Stimulated activated CD8-positive, alpha-beta memory T cell treated with anti-CD3 and anti-CD28 coated beads, Interleukin-12 subunit alpha, Interleukin-12 subunit beta, amount 100 ng/mL, for 4 hours (primary cell): ENCODE results near the gene KIAA1755.

Source experiments
- DNase-seq: peaks from one replicate; pipeline ENCODE4 v3.0.0-alpha.2; 2020; ENCODE audit warnings: low read depth

KIAA1755 gene

DNA sequence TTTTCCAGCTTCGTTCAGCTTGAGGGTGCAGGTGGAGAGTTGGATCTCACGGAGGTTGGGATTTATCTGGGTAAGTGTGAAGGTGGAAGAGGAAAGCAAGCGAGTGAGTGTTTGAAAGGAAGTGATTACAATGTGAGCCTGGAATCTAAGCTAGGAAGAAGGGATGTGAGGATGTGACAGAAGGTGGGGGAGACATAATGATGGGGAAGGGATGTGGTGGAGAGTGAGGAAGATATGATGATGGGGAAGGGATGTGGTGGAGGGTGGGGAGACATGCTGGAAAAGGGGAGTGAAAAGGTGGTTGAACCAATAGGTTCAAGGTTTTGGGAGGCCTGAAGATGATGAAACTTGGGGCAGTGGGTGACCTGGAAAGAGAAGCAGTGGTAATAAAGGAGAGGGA, 23.2 kb downstream of the KIAA1755 start:
- no peak for DNase-seq

GRCh38 chr20:38231531-38232121, 28.9 kb downstream of the KIAA1755 start:
- no peak for DNase-seq

DNA sequence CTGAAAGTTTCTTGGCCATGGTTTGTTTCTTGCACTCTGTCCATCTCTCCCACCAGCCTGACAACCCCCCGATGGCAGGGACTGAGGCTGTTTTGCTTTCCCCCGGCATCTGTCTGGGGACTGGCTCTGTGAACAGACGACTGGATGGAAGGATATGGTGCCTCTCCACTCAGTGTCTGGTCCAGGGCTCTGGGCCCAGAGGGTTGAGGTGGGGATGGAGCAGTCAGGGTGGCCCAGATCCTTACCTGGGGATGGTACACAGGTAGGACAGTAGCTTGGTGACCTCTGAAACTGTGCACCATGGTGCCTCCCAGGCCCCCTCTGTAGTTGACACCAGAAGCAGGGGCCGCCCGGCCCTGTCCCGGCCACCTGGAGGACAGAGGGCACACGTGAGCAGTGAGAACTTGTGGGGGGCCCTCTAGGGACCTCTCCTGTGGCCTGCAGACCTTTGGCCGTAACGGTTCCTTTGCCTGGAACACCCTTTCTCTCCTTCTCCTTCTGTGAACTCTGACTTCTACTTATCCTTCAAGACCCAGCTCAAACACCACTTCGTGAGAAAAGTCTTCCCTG, 29.5 kb downstream of the KIAA1755 start:
- DNase-seq: no peak

- DNase-seq: no peak
Measured at GRCh38 chr20:38230253-38230551, 30.3 kb downstream of the KIAA1755 start.

- DNase-seq: no peak
Measured at GRCh38 chr20:38229376-38230252, 30.9 kb downstream of the KIAA1755 start.

- DNase-seq: no peak
Measured at GRCh38 chr20:38228436-38228835, 32.1 kb downstream of the KIAA1755 start.

DNA sequence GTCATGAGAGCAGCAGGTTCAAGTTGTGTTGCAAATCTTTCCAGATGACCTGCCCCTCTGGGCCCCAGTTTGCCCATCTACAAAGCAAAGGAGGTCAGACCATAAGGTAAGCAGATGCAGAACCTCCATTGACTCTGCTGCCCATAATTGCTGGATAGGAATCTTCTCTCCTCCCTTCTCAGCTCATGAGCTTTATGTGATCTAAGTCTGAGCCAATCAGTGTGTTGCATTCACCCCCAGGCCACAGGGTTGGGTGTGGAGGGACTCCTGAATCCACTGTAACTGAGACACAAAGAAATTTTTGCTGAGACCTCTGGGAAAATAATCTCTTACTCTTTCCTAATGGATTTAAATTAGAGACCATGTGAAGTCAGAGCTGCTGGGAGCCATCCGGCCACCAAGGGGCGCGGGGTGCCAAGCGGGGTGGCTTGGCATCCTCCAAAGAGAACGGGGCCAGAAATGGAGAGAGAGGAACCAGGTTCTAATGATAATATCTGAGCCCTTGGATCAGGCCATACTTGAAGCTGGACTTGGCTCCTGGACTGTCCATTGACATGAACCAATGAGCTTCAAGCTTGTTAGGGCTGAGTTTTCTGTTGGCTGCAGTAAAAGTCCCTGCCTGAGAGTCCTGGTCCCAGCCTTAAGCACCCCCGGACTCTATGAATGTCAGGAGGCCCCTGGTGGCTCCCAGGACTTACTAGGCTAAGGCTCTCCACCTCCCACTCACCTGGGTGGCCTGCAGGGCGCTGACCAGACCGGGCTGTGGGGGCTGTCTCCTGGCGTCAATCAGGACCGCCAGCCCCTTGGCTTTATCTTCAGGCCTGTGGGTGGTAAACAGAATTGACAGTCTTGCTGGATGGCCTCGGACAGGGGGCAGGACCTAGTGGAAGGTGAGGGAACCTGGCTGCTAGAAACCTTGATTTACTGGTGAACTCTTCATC, 32.8 kb downstream of the KIAA1755 start:
- DNase-seq: no peak

DNA sequence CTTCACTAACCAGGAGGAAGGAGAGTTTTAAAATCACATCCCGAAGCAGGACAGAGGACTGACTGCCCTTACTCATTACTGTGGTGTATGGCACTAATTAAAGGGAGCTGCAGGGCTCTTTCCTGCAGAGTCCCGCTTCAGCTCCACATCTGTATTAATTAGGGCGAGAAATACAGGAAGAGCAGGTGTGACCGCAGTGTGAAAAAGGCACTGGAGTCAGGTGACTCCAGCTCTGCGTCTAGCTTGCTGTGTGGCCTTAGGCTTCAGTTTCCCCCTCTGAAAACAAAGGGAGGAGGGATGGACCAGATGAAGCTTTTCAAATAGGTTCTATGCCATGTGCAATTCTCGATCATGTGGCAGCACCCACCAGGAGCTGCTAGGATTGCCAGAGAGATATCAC, 34.0 kb downstream of the KIAA1755 start:
- no peak for DNase-seq

GRCh38 chr20:38225900-38226263, 34.7 kb downstream of the KIAA1755 start:
- DNase-seq: no peak

- DNase-seq: no peak
Measured at GRCh38 chr20:38225240-38225899, 35.2 kb downstream of the KIAA1755 start.

- no peak for DNase-seq
Measured at GRCh38 chr20:38224531-38224930, 36.0 kb downstream of the KIAA1755 start.

GRCh38 chr20:38223743-38224100, 36.8 kb downstream of the KIAA1755 start:
- DNase-seq: no peak

DNA sequence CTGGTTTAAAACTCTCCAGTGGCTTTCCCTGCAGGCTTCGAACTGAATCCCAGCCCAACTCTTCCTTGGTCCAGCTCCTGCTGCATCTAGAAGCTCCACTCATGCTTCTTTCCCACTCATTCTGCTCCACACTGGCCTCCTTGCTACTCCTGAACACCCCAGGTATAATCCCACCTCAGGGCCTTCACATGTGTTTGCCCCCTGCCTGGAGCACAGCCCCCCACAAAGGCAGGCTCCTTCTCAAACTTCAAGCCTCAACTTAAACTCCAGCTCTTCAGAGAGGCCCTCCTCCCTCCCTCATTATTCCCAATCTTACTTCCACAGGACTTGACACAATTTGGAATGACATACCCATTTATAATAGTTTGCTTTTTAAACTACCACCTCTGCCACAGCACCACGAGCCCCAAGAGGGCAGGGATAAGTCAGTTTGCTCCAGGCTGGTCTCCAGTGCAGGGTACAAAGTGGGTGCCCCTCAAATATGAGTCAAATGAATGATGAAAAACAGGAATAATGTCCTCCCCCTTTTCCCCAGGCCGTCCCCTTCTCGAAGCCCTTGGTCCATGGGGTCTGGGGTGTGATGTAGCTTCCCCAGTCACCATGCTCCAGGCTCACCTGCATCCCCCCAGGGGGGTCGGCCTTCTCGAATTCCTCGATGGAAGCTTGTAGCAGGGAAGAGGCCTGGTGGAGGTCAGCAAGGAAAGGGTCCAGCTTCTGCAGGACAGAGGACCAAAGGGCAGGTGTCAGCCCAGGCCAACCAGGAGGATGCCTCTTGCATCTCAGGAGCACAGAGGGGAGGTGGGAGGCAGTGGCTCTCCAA, 37.4 kb downstream of the KIAA1755 start:
- no peak for DNase-seq

DNA sequence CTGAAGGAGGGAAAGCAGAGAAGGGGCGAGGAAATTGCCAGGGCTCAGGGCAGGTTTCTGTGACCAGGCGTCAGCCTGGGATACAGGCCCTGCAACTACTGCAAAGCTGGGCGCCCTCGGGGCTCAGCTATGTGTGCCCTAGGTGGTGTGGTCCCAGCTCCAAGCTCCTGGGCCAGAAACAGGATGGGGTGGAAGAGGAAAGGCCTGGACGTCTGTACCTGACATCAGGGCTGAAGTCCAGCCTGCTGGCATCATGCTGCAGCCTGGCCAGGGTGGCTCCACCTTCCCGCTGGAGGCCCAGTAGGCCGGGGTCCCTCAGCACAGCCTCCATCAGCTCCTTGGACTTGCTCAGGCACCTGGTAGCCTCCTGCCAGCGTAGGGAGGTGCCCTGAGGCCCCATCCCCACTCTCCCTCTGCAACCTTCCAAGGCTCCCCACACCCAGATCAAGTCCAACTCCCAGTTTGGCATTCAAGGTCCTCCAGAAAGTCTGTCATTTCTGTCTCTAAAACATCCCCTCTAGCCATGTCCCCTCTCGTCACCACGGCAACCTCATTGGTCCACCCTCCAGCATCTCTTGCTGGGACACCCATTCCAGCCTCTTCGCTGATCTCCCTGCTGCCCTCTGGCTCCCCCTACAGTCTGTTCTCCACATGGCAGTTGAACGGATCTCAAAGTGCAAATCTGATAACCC, 38.2 kb downstream of the KIAA1755 start:
- DNase-seq: peak; percentile 7

- peak; percentile 37 for DNase-seq
Measured at GRCh38 chr20:38221119-38221589, 39.4 kb downstream of the KIAA1755 start.

DNA sequence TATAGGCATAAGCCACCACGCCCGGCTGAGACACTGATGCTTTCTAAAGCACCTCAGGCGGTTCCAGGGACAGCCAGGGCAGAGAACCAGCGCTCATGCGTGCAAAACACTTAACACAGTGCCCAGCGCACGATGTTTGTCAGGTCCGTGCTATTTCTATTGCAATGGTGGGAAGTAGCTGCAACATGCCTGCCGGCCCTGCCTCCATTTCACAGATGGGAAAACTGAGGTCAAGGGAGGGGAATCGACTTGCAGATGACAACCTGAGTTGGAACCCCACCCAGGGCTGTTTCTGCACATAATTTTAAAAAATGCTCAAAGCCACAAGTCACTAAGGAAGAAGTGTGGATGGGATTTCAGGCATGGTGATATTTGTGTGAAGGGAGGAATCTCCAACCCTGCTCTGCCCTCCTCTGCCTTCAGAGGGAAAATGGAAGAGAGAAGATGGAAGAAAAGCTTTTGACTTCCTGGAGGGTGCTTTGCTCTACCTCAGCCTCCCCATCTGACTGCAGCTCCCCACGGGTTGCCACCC, 39.9 kb downstream of the KIAA1755 start:
- no peak for DNase-seq

GRCh38 chr20:38219006-38219950, 41.3 kb downstream of the KIAA1755 start:
- DNase-seq: no peak

DNA sequence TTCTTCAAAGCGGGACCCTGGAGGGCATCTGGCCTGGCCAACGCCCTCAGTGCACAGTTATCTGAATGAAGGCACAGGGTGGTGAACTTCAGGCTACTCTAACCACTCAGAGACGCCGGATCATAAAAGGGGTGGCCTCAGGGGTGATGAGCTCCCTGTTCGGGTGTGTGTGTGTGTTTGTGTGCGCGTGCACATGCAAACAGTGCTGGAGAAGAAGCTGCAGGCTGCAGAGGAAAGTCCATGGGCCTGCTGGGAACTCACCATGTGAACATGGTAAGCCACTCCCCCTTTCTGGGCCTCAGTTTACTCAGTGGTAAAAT, 42.0 kb downstream of the KIAA1755 start:
- no peak for DNase-seq
